Uterus (tissue), 4 donors: Measurements from ENCODE around the gene CCR2. TPM values are rescaled to one million over a fixed set of nuclear protein-coding genes. Genes with fewer than 3 reads are reported as not detected.

Experiments
- DNase-seq, 2 donors: peaks; one replicate each; pipeline ENCODE4 v3.0.0-alpha.2; 2019 to 2020
- H3K27ac ChIP-seq, 2 donors: fragments of 200-600 bp; sonication (generic); 1 replicate in 1 of 2; 2 replicates in 1 of 2; pipeline ENCODE4 v1.5.1; 2016 to 2018
- H3K27me3 ChIP-seq, 2 donors: fragments of 200-600 bp; sonication (generic); one replicate each; pipeline ENCODE4 v1.5.1; 2018 to 2019; ENCODE audit warnings: control low read depth in 1 of 2
- H3K36me3 ChIP-seq, 2 donors: fragments of 200-600 bp; sonication (generic); one replicate each; pipeline ENCODE4 v1.5.1; 2019; ENCODE audit warnings: control low read depth in 1 of 2
- H3K4me1 ChIP-seq, 2 donors: fragments of 200-600 bp; sonication (generic); one replicate each; pipeline ENCODE4 v1.5.1; 2018 to 2019; ENCODE audit warnings: control low read depth in 1 of 2
- H3K4me3 ChIP-seq, 2 donors: fragments of 200-600 bp; sonication (generic); 1 replicate in 1 of 2; 2 replicates in 1 of 2; pipeline ENCODE4 v1.5.1; 2018 to 2019; ENCODE audit warnings: mild to moderate bottlenecking in 1 of 2
- H3K9me3 ChIP-seq, 2 donors: fragments of 200-600 bp; sonication (generic); one replicate each; pipeline ENCODE4 v1.5.1; 2019; ENCODE audit warnings: control low read depth in 1 of 2
- POLR2A ChIP-seq, 2 donors: fragments of 450-650 bp; IDR thresholded peaks; one replicate each; pipeline ENCODE4 v1.6.1; 2016; ENCODE audit warnings: antibody characterized with exemption in 2 of 2, mild to moderate bottlenecking in 1 of 2, moderate library complexity in 1 of 2
- intact Hi-C: fragments of 100-400 bp; cut with DNase I; formaldehyde crosslinking; loops from one replicate; pipeline ENCODE4 v1.15.1; 2023; ENCODE audit warnings: low total_unique reads
- total RNA-seq, 4 donors: library from RNA; depleted of rRNA in 3 of 4; stranded (reverse); fragments of >200 nt in 3 of 4; gene quantifications; one replicate each; pipeline versions ENCODE4 v1.1.0 to v1.2.4, GENCODE V29; 2014 to 2023
- TF ChIP-seq, protein P1 (sequence below), 4 experiments: fragments of 200-600 bp in 2 of 4; fragments of 450-650 bp in 2 of 4; sonication (generic) in 2 of 4; IDR thresholded peaks; one replicate each; pipeline ENCODE4 v1.5.1; 2016 to 2019; ENCODE audit warnings: antibody characterized with exemption in 4 of 4, mild to moderate bottlenecking in 2 of 4, moderate library complexity in 1 of 4
- donor health status: DM: yes; HTN: yes; CAD: no.

The CCR2 gene
- total RNA-seq, 4 donors from 2014 or later = 2.7 to 7.1 (median 3.7) TPM; not detected in 1

DNA sequence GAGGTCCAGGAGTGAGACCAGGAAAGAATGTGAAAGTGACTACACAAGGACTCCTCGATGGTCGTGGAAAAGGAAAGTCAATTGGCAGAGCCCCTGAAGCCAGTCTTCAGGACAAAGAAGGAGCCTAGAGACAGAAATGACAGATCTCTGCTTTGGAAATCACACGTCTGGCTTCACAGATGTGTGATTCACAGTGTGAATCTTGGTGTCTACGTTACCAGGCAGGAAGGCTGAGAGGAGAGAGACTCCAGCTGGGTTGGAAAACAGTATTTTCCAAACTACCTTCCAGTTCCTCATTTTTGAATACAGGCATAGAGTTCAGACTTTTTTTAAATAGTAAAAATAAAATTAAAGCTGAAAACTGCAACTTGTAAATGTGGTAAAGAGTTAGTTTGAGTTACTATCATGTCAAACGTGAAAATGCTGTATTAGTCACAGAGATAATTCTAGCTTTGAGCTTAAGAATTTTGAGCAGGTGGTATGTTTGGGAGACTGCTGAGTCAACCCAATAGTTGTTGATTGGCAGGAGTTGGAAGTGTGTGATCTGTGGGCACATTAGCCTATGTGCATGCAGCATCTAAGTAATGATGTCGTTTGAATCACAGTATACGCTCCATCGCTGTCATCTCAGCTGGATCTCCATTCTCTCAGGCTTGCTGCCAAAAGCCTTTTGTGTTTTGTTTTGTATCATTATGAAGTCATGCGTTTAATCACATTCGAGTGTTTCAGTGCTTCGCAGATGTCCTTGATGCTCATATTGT, 6.0 kb downstream of the CCR2 start:
- TF ChIP-seq POLR2A (IDR thresholded peaks at IDR 0.05) = no peak
- TF ChIP-seq, protein P1, sequence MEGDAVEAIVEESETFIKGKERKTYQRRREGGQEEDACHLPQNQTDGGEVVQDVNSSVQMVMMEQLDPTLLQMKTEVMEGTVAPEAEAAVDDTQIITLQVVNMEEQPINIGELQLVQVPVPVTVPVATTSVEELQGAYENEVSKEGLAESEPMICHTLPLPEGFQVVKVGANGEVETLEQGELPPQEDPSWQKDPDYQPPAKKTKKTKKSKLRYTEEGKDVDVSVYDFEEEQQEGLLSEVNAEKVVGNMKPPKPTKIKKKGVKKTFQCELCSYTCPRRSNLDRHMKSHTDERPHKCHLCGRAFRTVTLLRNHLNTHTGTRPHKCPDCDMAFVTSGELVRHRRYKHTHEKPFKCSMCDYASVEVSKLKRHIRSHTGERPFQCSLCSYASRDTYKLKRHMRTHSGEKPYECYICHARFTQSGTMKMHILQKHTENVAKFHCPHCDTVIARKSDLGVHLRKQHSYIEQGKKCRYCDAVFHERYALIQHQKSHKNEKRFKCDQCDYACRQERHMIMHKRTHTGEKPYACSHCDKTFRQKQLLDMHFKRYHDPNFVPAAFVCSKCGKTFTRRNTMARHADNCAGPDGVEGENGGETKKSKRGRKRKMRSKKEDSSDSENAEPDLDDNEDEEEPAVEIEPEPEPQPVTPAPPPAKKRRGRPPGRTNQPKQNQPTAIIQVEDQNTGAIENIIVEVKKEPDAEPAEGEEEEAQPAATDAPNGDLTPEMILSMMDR (IDR thresholded peaks at IDR 0.05) = no peak
- no peak overlapping the region for H3K4me3 ChIP-seq
- no peaks in the 10 kb centered on the region for H3K27me3 ChIP-seq
- H3K36me3 ChIP-seq = no peaks in the 10 kb centered on the region
- DNase-seq = no peak
- no peaks in the 10 kb centered on the region for H3K4me1 ChIP-seq
- H3K27ac ChIP-seq = no peak overlapping the region
- intact Hi-C loops = no loop called here
- no peaks in the 10 kb centered on the region for H3K9me3 ChIP-seq

DNA sequence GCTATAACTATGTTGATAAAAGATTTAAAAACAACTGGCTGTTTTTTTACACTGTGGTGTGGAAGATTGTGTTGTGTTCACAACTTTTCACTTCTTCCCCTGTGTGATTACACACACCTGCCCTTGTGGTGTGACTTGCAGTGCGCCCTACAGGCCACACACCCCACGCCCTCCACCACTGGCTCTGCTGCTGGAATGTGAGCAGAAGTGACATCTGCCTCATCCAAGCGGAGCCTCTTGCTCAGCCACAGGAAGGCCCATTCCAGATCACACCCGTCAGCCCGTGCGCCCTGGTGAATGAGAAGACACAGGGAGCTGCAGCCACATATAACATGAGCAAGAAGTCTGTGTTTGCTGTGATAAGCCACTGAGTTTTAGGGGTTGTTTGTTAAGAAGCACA, 7.0 kb downstream of the CCR2 start:
- TF ChIP-seq POLR2A (IDR thresholded peaks at IDR 0.05) = no peak
- TF ChIP-seq, protein P1 (IDR thresholded peaks at IDR 0.05) = no peak
- Histone ChIP-seq H3K4me1 (no peaks in the 10 kb centered on the region), H3K9me3 (no peaks in the 10 kb centered on the region), H3K27me3 (no peaks in the 10 kb centered on the region), H3K4me3 (no peak overlapping the region), H3K27ac (no peak overlapping the region), H3K36me3 (no peaks in the 10 kb centered on the region)
- DNase-seq = no peak
- intact Hi-C loops = no loop called here

DNA sequence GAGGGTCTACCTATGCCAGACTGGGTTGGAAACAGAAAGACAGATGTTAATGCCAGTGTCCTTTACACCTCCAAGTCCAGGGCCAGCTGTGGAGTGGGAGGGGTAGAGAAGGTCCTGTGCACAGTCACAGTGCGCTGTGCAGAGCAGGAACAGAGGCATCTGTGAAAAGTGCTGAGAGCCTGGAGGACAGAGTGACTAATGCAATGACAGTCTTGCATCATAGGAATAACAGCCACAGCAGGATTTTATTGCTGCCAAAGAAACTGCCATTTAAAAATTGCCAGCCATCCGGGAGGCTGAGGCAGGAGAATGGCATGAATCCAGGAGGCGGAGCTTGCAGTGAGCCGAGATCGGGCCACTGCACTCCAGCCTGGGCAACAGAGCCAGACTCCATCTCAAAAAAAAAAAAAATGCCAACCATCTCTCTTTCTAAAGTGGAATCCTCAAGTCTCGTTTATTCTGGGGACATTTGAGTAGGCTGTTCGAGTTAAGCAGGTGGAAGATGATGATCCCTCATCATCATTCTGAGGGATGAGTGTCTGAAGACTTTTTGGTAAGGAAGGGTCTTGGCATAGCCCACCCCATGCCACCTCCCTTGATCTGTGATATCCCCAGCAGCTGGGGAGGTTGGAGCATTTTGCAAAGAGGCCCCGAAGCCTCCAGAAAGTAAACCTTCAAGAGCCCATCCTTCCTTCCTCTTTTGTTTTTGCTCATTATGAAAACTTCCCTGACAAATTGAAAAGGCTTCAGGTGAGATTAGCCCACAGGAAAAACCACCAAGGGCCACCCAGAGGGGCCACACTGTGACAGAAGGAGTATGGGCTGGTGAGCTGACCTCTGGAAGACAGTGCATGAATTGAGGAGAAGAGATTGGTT, 7.7 kb downstream of the CCR2 start:
- intact Hi-C loops = no loop called here
- Histone ChIP-seq H3K27ac (no peak overlapping the region), H3K4me1 (no peaks in the 10 kb centered on the region), H3K27me3 (no peaks in the 10 kb centered on the region), H3K9me3 (no peaks in the 10 kb centered on the region), H3K4me3 (no peak overlapping the region), H3K36me3 (no peaks in the 10 kb centered on the region)
- DNase-seq = no peak
- TF ChIP-seq POLR2A (IDR thresholded peaks at IDR 0.05) = no peak
- TF ChIP-seq, protein P1 (IDR thresholded peaks at IDR 0.05) = no peak

DNA sequence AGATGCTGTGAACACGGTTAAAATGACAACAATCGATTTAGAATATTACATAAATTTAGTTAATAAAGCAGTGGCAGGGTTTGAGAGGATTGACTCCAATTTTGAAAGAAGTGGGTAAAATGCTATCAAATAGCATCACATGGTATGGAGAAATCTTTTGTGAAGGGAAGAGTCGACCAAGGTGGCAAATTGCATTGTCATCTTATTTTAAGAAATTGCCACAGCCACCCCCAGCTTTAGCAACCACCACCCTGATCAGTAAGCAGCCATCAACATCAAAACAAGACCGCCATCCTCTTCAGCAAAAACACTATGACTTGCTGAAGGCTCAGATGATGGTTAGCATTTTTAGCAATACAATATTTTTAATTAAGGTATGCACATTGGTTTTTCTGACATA, 11.1 kb downstream of the CCR2 start:
- intact Hi-C loops = no loop called here

More for the DNA sequence above, 11.1 kb downstream of the CCR2 start:
- Histone ChIP-seq H3K36me3 (no peaks in the 10 kb centered on the region), H3K9me3 (no peaks in the 10 kb centered on the region), H3K4me3 (no peak overlapping the region), H3K27me3 (no peaks in the 10 kb centered on the region), H3K27ac (no peak overlapping the region), H3K4me1 (no peaks in the 10 kb centered on the region)
- no peak for DNase-seq
- no peak for TF ChIP-seq POLR2A (IDR thresholded peaks at IDR 0.05)
- TF ChIP-seq, protein P1 (IDR thresholded peaks at IDR 0.05) = no peak
